NCI-H510A treated with DMSO at 0.1 percent for 48 hours (cell line): ENCODE measurements around the gene SNX3.

Experiments
- DNase-seq: peaks from one replicate; lab custom pipeline; 2025; lab: John Stamatoyannopoulos, UW

Gene SNX3

GRCh38 chr6:108170332-108171290 lies 90.2 kb downstream of the SNX3 start:
- no peak for DNase-seq

DNA sequence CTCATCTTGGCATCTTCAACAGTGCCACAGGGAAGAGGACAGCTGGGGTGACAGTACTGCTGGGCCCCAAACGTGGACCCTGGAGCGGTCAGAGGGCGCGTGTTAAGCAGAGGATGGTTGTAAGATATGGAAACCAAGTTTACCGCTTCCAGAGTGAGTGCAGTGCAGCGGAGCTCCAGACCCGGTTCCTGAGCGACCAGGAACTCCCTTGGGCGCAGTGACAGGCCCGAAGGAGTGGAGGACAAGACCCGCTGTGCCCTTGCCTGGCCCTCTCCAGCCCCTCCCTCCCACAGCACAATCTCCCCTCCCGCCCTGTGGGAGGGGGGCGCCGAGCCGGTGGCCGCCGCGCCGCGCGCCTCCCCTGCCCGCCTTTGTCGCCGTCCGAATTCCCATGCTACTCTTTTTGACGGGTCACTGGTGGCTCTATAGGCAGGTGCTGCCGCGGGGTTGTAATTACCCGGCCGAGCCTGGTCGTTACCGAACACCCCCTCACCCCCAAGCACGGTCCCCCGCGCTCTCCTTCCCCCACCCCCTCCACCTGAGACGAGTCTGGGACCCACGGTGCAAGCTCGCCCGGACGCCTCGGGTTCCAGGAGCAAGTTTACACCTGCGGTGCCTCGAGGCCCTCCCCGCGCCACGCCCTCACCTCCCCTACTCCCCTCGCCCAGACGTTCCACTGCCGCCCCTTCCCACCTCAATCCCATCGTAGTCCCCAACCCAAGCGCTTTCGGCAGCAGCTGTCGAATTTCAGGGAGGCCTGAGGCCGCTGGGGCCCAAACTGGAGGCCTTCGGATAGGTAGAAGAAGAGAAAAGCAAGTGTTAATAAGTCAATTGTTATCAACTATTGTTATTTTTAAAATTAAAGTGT lies 91.1 kb downstream of the SNX3 start:
- no peak for DNase-seq

DNA sequence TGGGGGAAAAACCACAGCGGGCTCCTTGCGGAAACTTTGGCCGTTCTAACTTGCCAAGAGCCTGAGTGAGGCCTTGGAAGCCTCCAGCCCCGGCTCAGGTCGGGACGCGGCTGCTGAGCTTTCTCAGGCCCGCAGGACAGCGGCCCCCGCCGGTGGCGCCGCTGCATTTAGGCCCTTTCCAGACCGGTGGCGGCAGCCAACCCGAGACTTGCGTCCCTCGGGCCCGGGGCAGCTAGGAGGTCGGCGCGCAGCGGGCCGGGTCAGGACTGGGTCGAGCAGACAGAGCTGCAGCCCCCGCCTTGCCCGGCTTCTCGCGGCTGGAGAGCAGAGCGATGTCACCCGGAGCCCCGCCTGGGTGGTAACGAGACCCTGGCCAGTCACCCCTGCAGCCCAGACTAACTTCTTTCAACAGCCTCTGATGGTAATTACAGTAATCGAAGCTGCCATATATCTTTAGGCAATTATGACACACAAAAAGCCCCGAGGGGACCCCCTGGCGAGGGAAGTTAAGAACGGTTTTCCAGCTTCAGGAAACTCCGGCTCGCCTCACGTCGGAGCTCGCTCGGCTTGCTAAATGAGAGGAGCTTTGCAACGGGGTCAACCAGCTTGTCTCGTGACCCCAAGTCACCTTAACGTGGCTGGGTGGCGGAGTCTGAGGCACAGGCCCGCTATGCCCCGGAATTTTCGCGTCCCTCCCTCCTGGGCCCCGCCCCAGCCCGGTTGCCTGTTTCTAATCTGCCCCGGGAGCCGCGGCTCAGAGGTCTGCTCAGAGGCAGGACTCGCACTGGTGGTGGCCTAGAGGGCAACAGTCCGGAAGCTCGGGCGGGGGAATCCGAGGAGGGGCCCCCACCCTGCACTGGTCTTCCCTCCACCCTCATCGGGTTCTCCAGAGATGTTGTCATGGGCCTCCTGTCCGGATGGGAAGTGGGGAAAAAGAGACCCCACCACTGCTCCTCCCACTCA lies 92.1 kb downstream of the SNX3 start:
- DNase-seq = no peak

GRCh38 chr6:108168090-108168463 lies 92.8 kb downstream of the SNX3 start:
- no peak for DNase-seq

GRCh38 chr6:108167449-108168089 lies 93.3 kb downstream of the SNX3 start:
- no peak for DNase-seq

DNA sequence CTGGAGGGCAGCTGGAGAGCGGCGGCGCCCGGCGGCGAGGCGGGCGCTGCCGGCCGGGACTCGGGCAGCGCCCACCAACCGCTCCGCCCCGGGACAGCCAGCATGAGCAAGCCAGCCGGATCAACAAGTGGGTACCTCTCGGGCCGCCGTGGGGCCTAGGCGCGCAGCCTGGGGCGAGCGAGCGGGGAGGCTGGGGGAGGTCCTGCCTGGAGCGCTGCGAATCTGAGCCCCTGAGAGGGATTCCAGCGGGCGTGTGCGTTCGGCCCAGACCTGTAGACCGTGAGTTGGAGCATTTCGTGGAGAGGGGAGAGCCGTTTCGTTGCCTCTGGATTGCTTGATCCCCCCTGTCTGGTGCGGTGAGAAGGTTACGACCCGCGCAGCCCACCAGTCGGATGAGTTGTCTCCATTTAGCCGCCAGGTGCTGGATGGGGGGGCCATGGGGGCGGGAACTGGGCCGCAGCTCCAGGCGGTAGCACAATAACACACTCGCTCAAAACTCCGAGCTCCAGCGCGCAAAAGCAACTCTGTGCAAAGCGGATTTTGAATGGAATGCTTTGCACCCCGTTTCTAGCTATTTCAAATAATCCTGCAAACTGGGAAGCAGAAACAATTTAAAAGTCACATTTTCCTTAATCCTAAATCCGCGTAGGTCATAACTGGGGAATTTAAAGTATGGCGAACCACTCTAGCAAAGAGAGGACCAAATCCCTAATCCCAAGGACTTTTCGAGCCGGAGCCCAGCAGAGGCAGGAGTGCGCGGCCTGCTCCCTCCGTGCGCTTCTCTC lies 94.0 kb downstream of the SNX3 start:
- DNase-seq = no peak

- DNase-seq = no peak
Observed at GRCh38 chr6:108165714-108166663, 94.9 kb downstream of the SNX3 start, which contains the start of gene NR2E1. Gene NR2E1, plus strand, starts transcription at chr6:108166022. Its CDS starts 744 bp downstream, at chr6:108166766.

DNA sequence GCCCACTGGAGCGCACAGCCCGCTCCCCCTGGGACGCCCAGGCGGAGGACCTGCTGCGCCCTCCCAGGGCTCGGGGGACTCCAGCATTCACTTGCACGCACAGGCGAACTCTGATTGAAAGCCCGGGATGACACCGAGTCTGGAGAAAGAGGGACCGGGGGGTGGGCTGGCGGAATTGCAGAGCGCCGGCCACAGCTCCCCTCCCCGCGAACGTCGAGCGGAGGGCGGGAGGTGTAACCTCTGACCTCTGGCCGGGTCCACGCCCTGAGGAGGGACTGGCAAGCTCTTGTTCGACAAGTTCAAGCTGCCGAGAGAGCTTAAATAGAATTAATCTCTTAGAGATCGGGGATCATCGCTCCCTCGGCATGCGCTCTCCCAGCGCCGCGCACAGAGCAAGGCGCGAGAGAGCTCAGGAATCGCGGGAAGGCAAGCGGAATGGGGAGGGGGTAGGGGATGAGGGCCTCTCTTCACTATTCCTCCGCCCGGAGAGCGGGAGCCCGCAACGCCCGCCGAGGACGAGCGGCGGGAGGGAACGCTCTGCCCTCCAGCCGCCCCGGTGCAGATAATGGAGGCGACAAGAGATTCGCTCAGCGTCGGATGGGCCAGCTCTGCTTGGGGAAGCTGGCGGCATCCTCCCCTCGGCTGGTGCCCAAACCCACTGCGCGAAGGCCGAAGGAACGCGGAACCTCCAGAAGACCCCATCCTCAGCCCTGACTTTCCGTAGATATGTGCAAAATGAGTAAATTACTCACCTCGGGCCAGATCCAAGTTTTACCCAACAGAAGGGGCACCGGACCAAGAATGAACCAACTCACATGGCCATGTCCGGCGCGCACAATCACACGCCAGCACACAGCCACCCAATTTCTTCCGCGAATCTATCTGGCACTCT lies 95.8 kb downstream of the SNX3 start:
- no peak for DNase-seq

GRCh38 chr6:108164543-108164814 lies 96.4 kb downstream of the SNX3 start:
- no peak for DNase-seq

DNA sequence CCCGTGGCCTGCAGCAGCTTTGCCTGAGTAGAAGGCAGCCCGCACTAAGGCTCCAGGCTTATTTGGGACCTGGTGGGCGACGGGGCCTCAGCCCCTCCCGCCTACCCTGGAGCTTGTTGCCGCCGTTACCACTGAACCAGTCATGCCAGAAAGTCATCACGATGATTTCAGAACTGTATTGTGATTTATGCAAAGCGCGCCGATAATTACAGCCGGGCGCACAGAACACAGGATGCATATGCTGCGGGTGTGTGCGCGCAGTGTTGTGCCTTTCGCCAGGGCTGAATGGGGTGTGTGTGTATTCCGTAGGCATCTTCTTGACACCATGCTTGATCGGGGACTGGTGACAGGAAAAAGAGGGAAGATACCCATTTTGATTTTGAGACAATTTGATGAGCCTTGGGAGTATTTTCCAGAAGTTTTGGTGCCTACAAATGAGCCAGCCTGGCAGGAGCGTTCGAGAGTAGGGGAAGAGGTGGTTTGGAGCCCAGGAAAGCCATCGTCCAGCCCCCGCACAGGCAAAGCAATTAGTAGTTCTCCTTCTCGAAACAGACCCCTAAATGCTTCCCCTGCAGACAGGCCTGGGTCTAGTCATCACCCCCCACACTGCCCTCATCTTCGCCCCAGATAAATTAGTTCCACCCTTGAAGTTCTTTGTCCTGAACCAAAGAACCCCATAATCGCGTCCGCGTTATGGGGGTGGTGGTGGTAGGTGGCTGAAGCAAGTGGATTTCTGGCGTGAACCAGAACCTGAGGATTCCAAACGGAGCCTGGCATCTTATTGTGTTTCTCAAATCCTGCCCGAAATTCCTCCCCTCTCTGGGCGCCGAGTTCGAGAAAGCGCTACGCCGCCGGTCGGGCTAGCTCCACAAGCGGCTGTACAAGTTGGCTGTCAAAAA lies 96.9 kb downstream of the SNX3 start:
- no peak for DNase-seq

- no peak for DNase-seq
Observed at GRCh38 chr6:108163267-108163643, 97.6 kb downstream of the SNX3 start.

GRCh38 chr6:108161724-108162282 lies 99.0 kb downstream of the SNX3 start:
- no peak for DNase-seq
